CD4-positive, alpha-beta T cell treated with Interleukin-6 for 4 hours (primary cell): ENCODE data around the gene COMP.

Experiments used
- DNase-seq: peaks from one replicate; pipeline ENCODE4 v3.0.0-alpha.2; 2020; ENCODE audit warnings: mixed read lengths

Gene COMP

GRCh38 chr19:18803550-18804138 lies 12.5 kb upstream of the COMP start:
- no peak for DNase-seq

- DNase-seq = no peak
Measured at GRCh38 chr19:18802354-18802753, 11.2 kb upstream of the COMP start.

DNA sequence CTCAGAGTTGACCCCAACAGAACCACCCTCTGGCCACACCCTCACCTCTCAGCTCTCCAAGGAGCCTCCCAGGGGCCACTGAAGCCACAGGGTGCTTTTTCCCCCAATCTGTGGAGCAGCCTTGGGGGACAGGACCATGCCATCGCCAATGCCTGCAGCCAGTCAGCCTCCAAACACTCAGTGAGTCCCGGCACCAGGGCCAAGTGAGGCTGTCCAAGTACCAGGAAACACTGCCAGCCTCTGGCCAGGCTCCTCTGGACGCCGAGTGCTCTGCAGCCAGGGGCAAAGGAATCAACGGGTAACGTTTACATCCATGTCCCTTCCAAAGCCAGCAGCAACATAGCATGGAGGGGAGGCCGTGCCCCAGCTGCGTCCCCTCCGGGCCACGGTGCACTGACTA lies 9.5 kb upstream of the COMP start:
- no peak for DNase-seq

DNA sequence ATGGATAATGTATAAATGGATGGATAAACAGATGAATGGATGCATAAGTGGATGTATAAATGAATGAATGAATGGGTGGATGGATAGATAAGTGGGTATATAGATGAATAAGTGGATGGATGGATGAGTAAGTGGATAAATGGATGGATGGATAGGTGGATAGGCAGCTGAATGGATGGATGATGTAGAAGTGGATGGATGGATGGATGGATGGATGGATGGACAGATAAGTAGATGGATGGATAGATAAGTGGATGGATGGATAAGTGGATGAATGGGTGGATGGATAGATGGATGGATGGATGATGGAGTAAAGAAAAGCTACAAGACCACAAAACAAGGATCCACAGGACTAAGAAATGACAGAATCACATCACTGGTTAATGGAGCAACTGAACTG lies 9.0 kb upstream of the COMP start:
- DNase-seq = no peak

GRCh38 chr19:18799389-18799970 lies 8.4 kb upstream of the COMP start:
- DNase-seq = no peak

DNA sequence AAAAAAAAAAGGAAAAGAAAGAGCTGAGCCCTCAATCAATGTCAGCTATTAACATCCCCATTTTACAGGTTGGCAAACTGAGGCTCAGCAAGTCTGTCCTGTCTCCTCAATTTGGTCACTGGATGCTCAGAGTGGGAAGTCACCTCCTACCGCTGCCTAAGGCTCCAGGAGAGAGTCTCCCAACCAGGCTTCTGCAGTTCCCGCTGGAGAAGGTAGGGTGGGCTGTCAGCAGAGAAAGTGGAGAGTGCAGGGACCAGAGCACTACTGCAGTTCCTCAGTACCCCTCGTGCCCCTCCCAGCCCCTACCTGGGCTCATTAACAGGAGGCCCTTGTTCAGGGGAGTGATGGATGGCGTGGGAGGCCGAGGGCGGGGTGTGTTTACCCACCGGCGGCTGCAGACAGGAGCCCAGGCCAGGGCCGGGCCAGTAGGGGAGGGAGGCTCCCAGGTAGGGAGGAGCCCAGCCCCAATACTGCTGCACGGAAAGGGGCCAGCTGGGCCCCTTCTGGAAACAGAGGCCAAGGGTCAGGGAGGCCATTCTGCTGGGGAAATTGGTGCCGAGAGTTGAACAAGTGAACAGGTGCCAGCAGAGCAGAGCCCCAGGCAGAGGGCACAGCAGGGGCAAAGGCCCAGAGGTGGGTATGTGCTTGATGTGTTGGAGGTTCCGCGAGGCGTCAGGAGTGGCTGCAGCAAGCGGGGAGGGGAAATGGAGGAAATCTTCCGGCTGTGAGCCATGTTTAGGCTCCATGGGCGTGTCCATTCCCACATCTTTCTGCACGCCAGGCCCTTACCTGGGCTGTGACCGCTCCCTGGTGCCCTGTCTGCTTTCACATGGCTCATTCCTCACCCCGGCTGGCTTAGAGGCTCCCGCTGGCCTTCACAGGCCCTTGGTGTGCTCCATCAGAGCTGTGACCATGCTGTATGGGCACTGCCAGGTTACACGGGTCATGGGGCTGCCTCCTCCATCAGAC lies 7.6 kb upstream of the COMP start:
- DNase-seq = no peak

GRCh38 chr19:18796239-18796638 lies 5.1 kb upstream of the COMP start:
- DNase-seq = no peak

- DNase-seq = no peak
Measured at GRCh38 chr19:18795540-18795939, 4.4 kb upstream of the COMP start.

- DNase-seq = no peak
Measured at GRCh38 chr19:18794692-18795091, 3.6 kb upstream of the COMP start.

DNA sequence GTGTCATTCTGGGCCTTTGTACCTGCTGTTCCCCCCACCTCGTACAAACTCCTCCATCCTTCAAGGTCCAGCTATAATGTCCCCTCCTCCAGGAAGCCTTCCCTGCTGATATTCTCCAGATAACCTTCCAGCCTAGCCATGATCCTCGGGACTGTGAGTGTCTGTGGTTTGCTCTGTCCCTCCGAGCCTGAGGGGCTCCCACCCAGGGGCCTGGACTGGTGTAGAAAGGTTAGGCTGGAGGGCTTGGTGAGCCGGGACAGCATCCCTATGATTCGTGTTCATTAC lies 2.9 kb upstream of the COMP start:
- no peak for DNase-seq

- no peak for DNase-seq
Measured at GRCh38 chr19:18793144-18794028, 2.3 kb upstream of the COMP start.

DNA sequence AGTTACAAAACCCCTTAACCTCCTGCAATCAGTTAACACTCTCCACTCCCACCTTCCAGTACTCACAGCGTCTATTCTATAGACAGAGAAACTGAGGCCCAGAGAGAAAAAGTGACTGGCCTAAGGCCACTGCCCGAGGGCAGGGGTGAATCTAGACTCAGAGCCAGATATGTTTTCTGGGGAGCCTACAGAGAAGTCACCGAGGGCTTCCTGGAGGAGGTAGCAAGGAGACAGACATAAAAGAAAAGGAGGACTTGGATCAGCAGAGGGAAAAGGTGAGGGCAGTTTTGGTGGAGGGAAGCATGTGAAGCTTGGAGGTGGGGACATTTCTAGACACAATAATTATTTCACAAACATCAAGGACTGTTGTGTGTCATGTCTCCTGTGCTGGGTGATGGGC lies 1.6 kb upstream of the COMP start:
- no peak for DNase-seq

GRCh38 chr19:18791315-18791678 lies 192 bp upstream of the COMP start:
- no peak for DNase-seq

- DNase-seq = peak; percentile 47
Measured at GRCh38 chr19:18789883-18790565, 1.1 kb downstream of the COMP start.

- DNase-seq = no peak
Measured at GRCh38 chr19:18789422-18789869, 1.7 kb downstream of the COMP start.

DNA sequence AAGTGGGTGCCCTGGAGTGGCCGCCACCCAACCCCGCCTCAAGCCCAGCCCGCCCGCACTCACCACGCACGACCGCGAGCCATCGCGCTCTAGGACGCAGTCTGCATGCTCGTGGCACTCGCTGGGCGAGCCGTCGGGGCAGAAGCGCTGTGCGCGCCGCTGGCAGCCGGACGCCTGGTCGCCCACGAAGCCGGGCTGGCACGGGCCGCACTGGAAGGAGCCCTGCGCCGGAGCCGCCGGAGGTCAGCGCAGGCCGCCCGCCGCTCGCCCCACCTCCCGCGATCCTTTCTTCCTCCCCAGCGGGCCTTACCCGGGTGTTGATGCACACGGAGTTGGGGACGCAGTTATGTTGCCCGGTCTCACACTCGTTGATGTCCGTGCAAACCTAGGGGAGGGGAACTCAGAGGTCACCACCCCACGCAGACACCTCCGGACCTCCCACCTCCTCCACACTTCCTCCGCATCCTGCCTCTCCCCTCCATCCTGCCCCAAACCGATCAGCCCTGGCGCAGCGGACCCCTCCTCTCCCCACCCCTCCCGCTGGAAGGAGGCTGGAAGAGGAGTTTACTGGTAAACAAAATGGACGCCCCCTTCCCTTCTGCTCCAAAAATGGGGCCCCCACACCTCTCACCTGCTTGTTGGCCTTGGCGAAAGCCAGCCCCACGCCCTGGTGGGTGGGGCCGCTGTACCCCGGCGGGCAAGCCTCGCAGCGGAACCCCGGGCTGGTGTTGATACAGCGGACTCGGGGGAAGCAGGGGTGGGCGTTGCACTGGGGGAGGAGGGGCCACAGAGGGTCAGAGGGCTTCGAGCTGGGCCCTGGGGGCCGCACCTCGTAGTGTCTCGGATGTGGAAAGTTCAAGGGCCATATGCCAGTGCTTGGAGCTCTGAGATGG lies 2.3 kb downstream of the COMP start:
- DNase-seq = no peak

- peak; percentile 68 for DNase-seq
Measured at GRCh38 chr19:18785179-18786124, 5.7 kb downstream of the COMP start.

GRCh38 chr19:18784786-18785120 lies 6.4 kb downstream of the COMP start:
- no peak for DNase-seq

DNA sequence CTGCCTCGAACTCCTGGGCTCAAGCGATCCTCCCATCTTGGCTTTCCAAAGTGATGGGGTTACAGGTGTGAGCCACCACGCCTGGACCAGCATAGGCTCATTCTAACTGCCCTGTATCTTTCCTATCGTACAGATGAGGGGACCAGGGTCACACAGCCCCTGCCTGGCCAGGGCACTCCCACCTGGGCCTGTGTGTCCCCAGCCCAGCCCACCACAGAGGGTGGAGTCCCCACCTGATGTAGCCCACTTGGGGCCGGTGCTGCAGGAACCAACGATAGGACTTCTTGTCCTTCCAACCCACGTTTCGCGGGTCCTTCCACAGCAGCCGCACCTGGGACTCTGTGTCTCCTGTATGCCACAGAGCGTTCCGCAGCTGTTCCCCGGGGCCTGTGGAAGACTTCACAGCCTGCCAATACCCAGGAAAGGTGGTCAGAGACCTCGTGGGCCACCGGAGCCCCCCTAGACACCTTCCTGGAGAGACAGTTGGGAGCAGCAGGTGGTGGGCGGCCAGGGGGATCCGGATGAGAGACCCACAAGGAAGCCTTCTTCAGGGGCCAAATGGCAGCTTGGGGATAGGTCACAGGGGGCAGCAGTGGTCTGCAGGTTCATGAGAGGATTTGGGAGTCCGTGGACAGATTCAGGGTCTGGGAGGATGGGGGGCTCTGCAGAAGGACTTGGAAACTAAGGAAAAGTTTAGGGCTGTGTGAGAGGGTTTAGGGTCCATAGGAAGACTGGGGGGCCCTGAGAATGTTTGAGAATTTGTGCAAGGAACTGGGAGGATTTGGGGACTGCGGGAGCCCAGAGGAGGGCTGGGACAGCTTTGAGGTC lies 6.9 kb downstream of the COMP start:
- DNase-seq = no peak
